AG04449 (cell line): ENCODE results near the gene FIG4.
"Not testable (repeated sequence)": the region's sequence is repeated elsewhere in the genome, so short reads cannot be mapped to it uniquely, and the experiment has no call there.

Experiments used
- CTCF ChIA-PET: fragments of 350-600 bp; formaldehyde crosslinking; extraction: SDS; loops from one replicate; lab custom pipeline; 2021; ENCODE audit warnings: antibody characterized with exemption; lab: Yijun Ruan, JAX
- POLR2A ChIA-PET: fragments of 400-600, 350-600 bp; formaldehyde crosslinking; extraction: SDS; loops from one replicate; lab custom pipeline; 2020; ENCODE audit warnings: antibody characterized with exemption, inconsistent platforms; lab: Yijun Ruan, JAX
- DNase-seq: peaks from one replicate; pipeline ENCODE4 v3.0.0-alpha.2; 2010; ENCODE audit warnings: low read depth, low spot score
- H3K4me3 ChIP-seq: 2 replicates; pipeline ENCODE4 v1.5.1; 2011; ENCODE audit warnings: low read depth, mild to moderate bottlenecking, control low read depth, low read length
- TF ChIP-seq, protein P1 (sequence below): IDR thresholded peaks from one replicate; pipeline ENCODE4 v1.5.1; 2011; ENCODE audit warnings: mild to moderate bottlenecking, moderate library complexity, low read length, control low read depth, inconsistent platforms; ENCODE audit not compliant: insufficient read depth; ENCODE audit errors: missing control alignments

FIG4 gene

DNA sequence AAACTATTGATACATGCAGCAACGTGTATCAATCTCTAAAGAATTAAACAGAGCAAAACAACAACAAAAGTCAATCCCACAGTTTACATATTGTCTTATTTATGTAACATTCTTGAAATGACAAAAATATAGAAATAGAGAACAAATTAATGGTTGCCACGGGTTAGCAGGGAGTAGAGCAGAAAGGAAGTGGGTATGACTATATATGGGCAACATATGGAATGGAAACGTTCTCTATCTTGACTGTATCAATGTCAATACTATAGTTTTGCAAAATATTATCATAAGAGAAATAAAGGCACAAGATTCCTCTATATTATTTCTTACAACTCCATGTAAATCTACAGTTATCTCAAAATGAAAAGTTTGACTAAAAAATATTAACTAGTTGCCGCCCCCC lies 12.9 kb upstream of the FIG4 start:
- H3K4me3 ChIP-seq, result no peak overlapping the region
- ChIA-PET POLR2A (no interaction called here), CTCF (no interaction called here)
- TF ChIP-seq, protein P1, sequence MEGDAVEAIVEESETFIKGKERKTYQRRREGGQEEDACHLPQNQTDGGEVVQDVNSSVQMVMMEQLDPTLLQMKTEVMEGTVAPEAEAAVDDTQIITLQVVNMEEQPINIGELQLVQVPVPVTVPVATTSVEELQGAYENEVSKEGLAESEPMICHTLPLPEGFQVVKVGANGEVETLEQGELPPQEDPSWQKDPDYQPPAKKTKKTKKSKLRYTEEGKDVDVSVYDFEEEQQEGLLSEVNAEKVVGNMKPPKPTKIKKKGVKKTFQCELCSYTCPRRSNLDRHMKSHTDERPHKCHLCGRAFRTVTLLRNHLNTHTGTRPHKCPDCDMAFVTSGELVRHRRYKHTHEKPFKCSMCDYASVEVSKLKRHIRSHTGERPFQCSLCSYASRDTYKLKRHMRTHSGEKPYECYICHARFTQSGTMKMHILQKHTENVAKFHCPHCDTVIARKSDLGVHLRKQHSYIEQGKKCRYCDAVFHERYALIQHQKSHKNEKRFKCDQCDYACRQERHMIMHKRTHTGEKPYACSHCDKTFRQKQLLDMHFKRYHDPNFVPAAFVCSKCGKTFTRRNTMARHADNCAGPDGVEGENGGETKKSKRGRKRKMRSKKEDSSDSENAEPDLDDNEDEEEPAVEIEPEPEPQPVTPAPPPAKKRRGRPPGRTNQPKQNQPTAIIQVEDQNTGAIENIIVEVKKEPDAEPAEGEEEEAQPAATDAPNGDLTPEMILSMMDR, result no peak
- DNase-seq, result no peak

GRCh38 chr6:109678661-109679505 lies 12.2 kb upstream of the FIG4 start:
- CTCF ChIA-PET, H3K4me3 ChIP-seq, POLR2A ChIA-PET, DNase-seq: not testable (repeated sequence)

DNA sequence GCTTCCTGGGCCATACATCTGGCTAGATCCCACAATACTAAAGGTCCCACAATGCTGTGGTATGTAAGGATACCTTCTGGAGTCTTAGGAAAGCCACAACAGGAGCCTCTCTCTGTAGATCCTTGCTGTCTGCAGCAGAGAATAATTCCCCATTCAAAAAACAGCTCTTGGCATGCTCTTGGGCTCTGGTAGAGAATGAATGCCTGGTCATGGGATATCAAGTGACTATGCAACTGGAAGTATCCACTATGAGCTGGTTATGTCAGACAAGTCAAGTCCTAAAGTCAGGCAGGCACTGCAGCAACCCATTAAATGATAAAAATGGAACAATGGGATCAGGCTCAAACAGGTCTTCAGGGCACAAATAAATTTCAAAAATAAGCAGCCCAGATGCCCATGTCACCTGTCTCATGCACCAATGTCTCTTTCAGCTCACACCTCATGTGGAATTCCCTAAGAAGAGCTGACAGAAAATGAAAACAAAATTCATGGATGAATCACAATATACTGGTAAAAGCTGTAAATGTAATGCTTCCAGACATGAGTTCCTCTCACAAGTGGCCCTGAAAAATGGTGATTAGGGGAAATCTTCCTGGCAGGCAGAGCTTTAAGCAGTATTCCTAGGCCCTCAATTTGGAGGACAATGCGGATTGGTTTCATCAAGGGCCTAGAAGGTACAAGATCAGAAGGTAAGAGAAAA lies 4.4 kb upstream of the FIG4 start:
- no peak overlapping the region for H3K4me3 ChIP-seq
- ChIA-PET CTCF (interaction anchor here (1.0 to 1.7 kb wide), 3 partner anchors 21 to 353 kb away, joined by 3 to 6 read pairs (median 5); no protein-coding TSS in a partner anchor), POLR2A (interaction anchor here (0.9 kb wide), 1 partner anchor 493 kb away, joined by 3 read pairs; the partner anchor contains the start of gene WASF1)
- no peak for DNase-seq
- TF ChIP-seq, protein P1, result no peak

DNA sequence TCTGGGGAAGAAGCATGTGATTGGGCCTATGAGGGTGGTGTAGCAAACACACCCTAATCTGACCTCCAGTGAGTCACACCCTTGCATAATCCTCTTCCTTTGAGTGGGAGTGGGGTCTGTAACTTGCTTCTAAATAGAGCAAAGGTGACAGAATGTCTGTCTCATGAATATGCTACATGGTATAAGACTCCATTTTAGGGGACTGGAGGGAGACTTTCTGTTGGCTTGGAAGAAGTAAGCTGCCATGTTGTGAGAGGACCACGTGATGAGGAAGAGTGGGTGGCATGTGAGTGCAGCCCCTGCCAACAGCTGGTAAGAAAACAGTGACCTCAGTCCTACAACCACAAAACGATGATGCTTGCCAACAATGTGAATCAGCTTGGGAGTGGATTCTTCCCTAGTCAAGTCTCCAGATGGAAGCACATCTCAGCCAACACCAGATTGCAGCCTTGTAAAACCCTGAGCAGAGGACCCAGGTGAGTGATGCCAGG lies 3.8 kb upstream of the FIG4 start:
- no peak overlapping the region for H3K4me3 ChIP-seq
- peak; percentile 70 for DNase-seq
- POLR2A ChIA-PET, result interaction anchor here (0.9 kb wide), 1 partner anchor 492 kb away, joined by 3 read pairs; the partner anchor contains the start of gene WASF1
- TF ChIP-seq, protein P1, result no peak
- CTCF ChIA-PET, result interaction anchor here (1.0 to 1.7 kb wide), 3 partner anchors 22 to 352 kb away, joined by 3 to 6 read pairs (median 5); no protein-coding TSS in a partner anchor

- TF ChIP-seq, protein P1, result no peak
- POLR2A ChIA-PET, result no interaction called here
- DNase-seq, result no peak
- CTCF ChIA-PET, result interaction anchor here (1.1 to 17.1 kb wide), 5 partner anchors 15 to 701 kb away, joined by 3 to 551 read pairs (median 5); no protein-coding TSS in a partner anchor
- peak overlapping the region; percentile 76 for H3K4me3 ChIP-seq
These were observed 741 bp upstream of the FIG4 start for GRCh38 chr6:109690373-109690736.

- TF ChIP-seq, protein P1, result no peak
- no peak overlapping the region for H3K4me3 ChIP-seq
- no peak for DNase-seq
- CTCF ChIA-PET, result interaction anchor here (0.7 to 17.1 kb wide), 7 partner anchors 9 to 347 kb away, joined by 3 to 551 read pairs (median 5); no protein-coding TSS in a partner anchor
- POLR2A ChIA-PET, result no interaction called here
These were observed 2.0 kb downstream of the FIG4 start for GRCh38 chr6:109693111-109693510.
